PC-3 (cell line): Measurements from ENCODE around the gene SLC47A1.

Experiments
- CTCF ChIP-seq: fragments of 300-600 bp; sonication (generic); conservative IDR thresholded peaks from 2 replicates; pipeline ENCODE4 v1.5.1; 2017; ENCODE audit warnings: antibody characterized with exemption, low read depth, mild to moderate bottlenecking, low read length
- EZH2 ChIP-seq: fragments of 300-600 bp; sonication (generic); IDR thresholded peaks from one replicate; pipeline ENCODE4 v1.6.1; 2017; ENCODE audit warnings: antibody characterized with exemption, mild to moderate bottlenecking, low read length; ENCODE audit not compliant: unreplicated experiment

- TF ChIP-seq CTCF (no peak), EZH2 (no peak)
These were observed 46.5 kb upstream of the SLC47A1 start for GRCh38 chr17:19487024-19487600.
